Measurements from ENCODE around the gene RPP14. TPM values are rescaled to one million over a fixed set of nuclear protein-coding genes. Genes with fewer than 3 reads are reported as not detected.
"Not testable (repeated sequence)": the region's sequence is repeated elsewhere in the genome, so short reads cannot be mapped to it uniquely, and the experiment has no call there.

Gene RPP14
- total RNA-seq, 2 experiments from 2014 or later, result 12.1 to 14.4 TPM

DNA sequence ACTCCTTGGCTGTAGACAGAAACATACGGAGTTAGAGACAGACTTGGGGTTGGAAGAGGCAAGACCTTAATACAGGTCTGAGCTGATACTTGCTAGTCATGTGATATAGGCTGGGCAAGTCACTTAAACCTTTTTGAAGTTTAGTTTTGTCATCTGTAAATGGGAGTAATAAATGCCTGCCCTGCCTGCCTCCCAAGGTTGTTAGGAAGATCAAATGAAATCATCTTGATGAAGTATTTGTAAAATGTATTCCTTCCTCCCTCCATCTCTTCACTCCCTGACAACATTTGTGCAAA, 29.6 kb downstream of the RPP14 start:
- Mint-ChIP-seq H3K27ac (peak overlapping the region; percentile 91), H3K36me3 (ENCODE audit: low read depth) (peaks cover 19% of the 10 kb centered on the region), H3K9me3 (no peaks in the 10 kb centered on the region), H3K4me3 (peak overlapping the region; percentile 62), H3K27me3 (ENCODE audit: low read depth) (no peaks in the 10 kb centered on the region), H3K4me1 (ENCODE audit: low read depth) (peaks cover 28% of the 10 kb centered on the region)
- intact Hi-C loops (cut with micrococcal nuclease), result loop anchor here (1.0 to 2.0 kb wide), 3 partner anchors 11 to 97 kb away; partner anchors contain the start of gene PDHB
- DNase-seq, result no peak
- CTCF ChIA-PET, result interaction anchor here (0.5 to 4.8 kb wide), 7 partner anchors 11 to 1739 kb away, joined by 3 to 22 read pairs (median 4); partner anchors contain the start of genes HTD2, KCTD6 and RPP14

GRCh38 chr3:58336135-58336882, 30.3 kb downstream of the RPP14 start:
- H3K36me3 Mint-ChIP-seq (ENCODE audit: low read depth), result peaks cover 23% of the 10 kb centered on the region
- CTCF ChIA-PET, result interaction anchor here (0.5 to 4.8 kb wide), 10 partner anchors 11 to 1738 kb away, joined by 3 to 22 read pairs (median 4); partner anchors contain the start of genes HTD2, KCTD6 and RPP14
- intact Hi-C loops (cut with micrococcal nuclease), result no loop called here
- no peaks in the 10 kb centered on the region for H3K27me3 Mint-ChIP-seq (ENCODE audit: low read depth)
- DNase-seq, result no peak
- H3K4me3 Mint-ChIP-seq, result no peak overlapping the region
- peaks cover 28% of the 10 kb centered on the region for H3K4me1 Mint-ChIP-seq (ENCODE audit: low read depth)
- no peaks in the 10 kb centered on the region for H3K9me3 Mint-ChIP-seq
- H3K27ac Mint-ChIP-seq, result no peak overlapping the region

- intact Hi-C loops (cut with micrococcal nuclease), result no loop called here
- H3K4me3 Mint-ChIP-seq, result no peak overlapping the region
- H3K27ac Mint-ChIP-seq, result no peak overlapping the region
- H3K9me3 Mint-ChIP-seq, result no peaks in the 10 kb centered on the region
- CTCF ChIA-PET, result interaction anchor here (0.7 to 2.5 kb wide), 6 partner anchors 10 to 220 kb away, joined by 3 to 19 read pairs (median 4); no protein-coding TSS in a partner anchor
- H3K4me1 Mint-ChIP-seq (ENCODE audit: low read depth), result peaks cover 28% of the 10 kb centered on the region
- DNase-seq, result no peak
- H3K27me3 Mint-ChIP-seq (ENCODE audit: low read depth), result no peaks in the 10 kb centered on the region
- peaks cover 23% of the 10 kb centered on the region for H3K36me3 Mint-ChIP-seq (ENCODE audit: low read depth)
Observed at GRCh38 chr3:58337190-58337589, 31.1 kb downstream of the RPP14 start.

DNA sequence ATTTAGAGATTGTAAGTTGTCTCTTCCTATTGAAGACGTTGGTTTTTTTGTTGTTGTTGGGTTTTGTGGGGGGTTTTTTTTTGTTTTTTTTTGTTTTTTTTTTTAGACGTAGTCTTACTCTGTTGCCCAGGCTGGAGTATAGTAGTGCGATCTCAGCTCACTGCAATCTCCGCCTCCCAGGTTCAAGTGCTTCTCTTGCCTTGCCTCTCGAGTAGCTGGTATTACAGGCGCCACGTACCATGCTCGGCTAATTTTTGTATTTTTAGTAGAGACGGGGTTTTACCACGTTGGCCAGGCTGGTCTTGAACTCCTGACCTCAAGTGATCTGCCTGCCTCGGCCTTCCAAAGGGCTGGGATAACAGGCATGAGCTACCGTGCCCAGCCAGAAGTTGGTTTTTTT, 33.1 kb downstream of the RPP14 start:
- H3K27ac Mint-ChIP-seq; DNase-seq; H3K4me3 Mint-ChIP-seq; H3K27me3 Mint-ChIP-seq (ENCODE audit: low read depth); H3K9me3 Mint-ChIP-seq; intact Hi-C loops (cut with micrococcal nuclease): not testable (repeated sequence)
- Mint-ChIP-seq H3K36me3 (ENCODE audit: low read depth) (peaks cover 23% of the 10 kb centered on the region), H3K4me1 (ENCODE audit: low read depth) (peaks cover 21% of the 10 kb centered on the region)
- CTCF ChIA-PET, result interaction anchor here (1.7 kb wide), 1 partner anchor 10 kb away, joined by 4 read pairs; no protein-coding TSS in a partner anchor

DNA sequence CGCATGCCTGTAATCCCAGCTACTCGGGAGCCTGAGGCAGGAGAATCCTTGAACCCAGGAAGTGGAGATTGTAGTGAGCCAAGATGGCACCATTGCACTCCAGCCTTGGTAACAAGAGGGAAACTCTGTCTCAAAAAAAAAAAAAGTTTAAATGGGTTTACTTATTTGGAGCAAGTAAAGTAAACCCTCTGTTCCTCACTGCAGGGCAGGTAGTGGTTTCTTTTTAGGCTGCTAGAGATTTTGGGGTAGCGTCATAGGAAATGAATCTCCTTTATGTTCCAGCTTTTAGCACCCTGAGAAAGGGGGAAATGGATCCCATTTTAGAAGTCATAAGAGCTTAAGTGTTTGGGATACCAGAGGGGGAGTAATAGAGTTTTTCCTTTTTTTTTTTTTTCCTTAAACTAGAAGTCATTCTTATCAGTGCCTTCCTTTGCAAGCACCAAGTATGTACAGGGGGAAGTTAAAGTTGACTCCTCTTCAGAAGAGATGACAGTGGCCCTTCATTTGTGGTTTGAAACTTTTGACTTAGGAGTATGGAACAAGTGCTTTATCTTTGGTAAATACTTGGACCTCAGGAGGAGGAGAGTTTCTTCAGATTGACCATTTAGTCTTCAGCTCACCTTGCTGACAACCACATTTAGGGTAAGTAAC, 34.7 kb downstream of the RPP14 start:
- Mint-ChIP-seq H3K36me3 (ENCODE audit: low read depth) (peaks cover 20% of the 10 kb centered on the region), H3K4me1 (ENCODE audit: low read depth) (peaks cover 9% of the 10 kb centered on the region), H3K27ac (no peak overlapping the region), H3K9me3 (no peaks in the 10 kb centered on the region), H3K27me3 (ENCODE audit: low read depth) (no peaks in the 10 kb centered on the region), H3K4me3 (no peak overlapping the region)
- CTCF ChIA-PET, result interaction anchor here (0.7 kb wide), 1 partner anchor 23 kb away, joined by 6 read pairs; no protein-coding TSS in a partner anchor
- DNase-seq, result no peak
- intact Hi-C loops (cut with micrococcal nuclease), result no loop called here

DNA sequence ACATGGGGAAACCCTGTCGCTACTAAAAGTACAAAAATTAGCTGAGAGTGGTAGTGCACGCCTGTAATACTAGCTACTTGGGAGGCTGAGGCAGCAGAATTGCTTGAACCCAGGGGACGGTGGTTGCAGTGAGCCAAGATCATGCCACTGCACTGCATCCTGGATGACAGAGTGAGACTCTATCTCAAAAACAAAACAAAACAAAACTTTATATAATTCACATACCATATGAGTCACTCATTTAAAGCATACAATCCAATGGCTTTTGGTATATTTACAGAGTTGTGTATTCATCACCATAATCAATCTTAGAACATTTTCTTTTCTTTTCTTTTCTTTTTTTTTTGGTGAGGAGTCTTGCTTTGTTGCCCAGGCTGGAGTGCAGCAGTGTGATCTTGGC, 35.3 kb downstream of the RPP14 start:
- intact Hi-C loops (cut with micrococcal nuclease), result no loop called here
- no peak overlapping the region for H3K27ac Mint-ChIP-seq
- H3K4me3 Mint-ChIP-seq, result no peak overlapping the region
- H3K36me3 Mint-ChIP-seq (ENCODE audit: low read depth), result peaks cover 15% of the 10 kb centered on the region
- CTCF ChIA-PET, result no interaction called here
- peaks cover 10% of the 10 kb centered on the region for H3K4me1 Mint-ChIP-seq (ENCODE audit: low read depth)
- no peak for DNase-seq
- H3K27me3 Mint-ChIP-seq (ENCODE audit: low read depth), result no peaks in the 10 kb centered on the region
- no peaks in the 10 kb centered on the region for H3K9me3 Mint-ChIP-seq

DNA sequence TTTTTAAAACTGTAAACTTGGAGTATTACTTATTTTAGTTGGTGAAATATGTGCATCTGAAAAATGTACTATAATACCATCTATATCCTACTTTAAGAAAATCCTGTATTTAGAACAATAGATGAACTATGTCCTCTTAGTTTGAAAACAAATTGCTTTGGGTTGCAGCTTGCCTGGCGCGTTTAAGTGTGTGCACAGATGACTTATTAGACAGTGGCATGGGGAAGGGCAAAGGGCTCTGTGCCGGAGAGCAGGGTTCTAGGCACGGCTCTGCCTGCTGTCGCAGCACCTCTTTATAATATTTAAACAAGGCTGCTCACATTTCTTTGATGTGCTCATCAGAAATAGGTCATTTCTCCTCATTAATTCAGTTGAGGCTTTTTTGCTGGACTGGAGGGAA, 36.6 kb downstream of the RPP14 start:
- CTCF ChIA-PET, result no interaction called here
- intact Hi-C loops (cut with micrococcal nuclease), result no loop called here
- DNase-seq, result no peak
- H3K9me3 Mint-ChIP-seq, result no peaks in the 10 kb centered on the region
- H3K4me3 Mint-ChIP-seq, result no peak overlapping the region
- peaks cover 11% of the 10 kb centered on the region for H3K4me1 Mint-ChIP-seq (ENCODE audit: low read depth)
- H3K27me3 Mint-ChIP-seq (ENCODE audit: low read depth), result no peaks in the 10 kb centered on the region
- no peak overlapping the region for H3K27ac Mint-ChIP-seq
- H3K36me3 Mint-ChIP-seq (ENCODE audit: low read depth), result peaks cover 12% of the 10 kb centered on the region

DNA sequence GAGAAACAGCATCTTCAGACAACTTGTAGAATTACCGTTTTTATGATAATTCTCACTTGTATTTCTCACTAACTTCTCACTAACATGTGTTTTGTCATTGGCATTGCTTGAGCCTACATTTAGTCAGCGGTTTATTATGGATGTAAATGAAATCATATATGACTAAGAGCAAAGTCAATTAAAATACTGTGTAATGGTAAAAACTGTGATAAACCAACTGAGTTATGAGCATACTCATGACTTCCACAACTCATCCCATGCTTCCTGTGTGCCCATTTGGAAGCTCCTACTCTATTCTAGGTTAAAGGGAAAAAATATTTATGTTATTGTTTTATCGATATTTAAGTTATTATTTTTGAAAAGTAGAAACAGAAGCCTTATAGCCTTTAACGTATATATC, 39.4 kb downstream of the RPP14 start:
- no peaks in the 10 kb centered on the region for H3K9me3 Mint-ChIP-seq
- no peaks in the 10 kb centered on the region for H3K27me3 Mint-ChIP-seq (ENCODE audit: low read depth)
- peaks cover 8% of the 10 kb centered on the region for H3K36me3 Mint-ChIP-seq (ENCODE audit: low read depth)
- peaks cover 24% of the 10 kb centered on the region for H3K4me1 Mint-ChIP-seq (ENCODE audit: low read depth)
- CTCF ChIA-PET, result interaction anchor here (2.5 kb wide), 1 partner anchor 24 kb away, joined by 6 read pairs; no protein-coding TSS in a partner anchor
- H3K4me3 Mint-ChIP-seq, result no peak overlapping the region
- H3K27ac Mint-ChIP-seq, result no peak overlapping the region
- DNase-seq, result no peak
- intact Hi-C loops (cut with micrococcal nuclease), result no loop called here

DNA sequence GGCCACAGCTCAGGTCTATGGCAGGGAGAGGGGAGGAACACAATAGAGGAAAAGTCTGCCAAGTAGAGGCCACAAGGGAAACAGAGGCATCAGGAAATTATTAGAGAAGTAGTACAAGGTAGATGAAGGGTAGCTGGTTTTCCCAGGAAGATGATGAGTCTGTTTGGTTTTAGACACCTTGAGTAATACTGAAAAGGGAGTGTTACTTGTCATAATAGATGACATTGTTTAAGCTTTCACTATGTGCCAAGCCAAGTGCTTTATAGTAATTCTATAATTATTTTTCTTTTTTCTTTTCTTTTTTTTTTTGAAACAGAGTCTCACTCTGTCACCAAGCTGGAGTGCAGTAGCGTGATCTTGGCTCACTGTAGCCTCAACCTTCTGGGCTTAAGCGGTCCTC, 40.3 kb downstream of the RPP14 start:
- DNase-seq, result no peak
- intact Hi-C loops (cut with micrococcal nuclease), result loop anchor here (1.0 to 2.0 kb wide), 2 partner anchors 8 to 14 kb away; partner anchors contain the start of gene PXK
- H3K4me3 Mint-ChIP-seq, result no peak overlapping the region
- H3K27ac Mint-ChIP-seq, result peak overlapping the region; percentile 3
- CTCF ChIA-PET, result interaction anchor here (2.5 kb wide), 1 partner anchor 24 kb away, joined by 6 read pairs; no protein-coding TSS in a partner anchor
- H3K4me1 Mint-ChIP-seq (ENCODE audit: low read depth), result peaks cover 28% of the 10 kb centered on the region
- H3K9me3 Mint-ChIP-seq, result no peaks in the 10 kb centered on the region
- no peaks in the 10 kb centered on the region for H3K27me3 Mint-ChIP-seq (ENCODE audit: low read depth)
- H3K36me3 Mint-ChIP-seq (ENCODE audit: low read depth), result peaks cover 9% of the 10 kb centered on the region

DNA sequence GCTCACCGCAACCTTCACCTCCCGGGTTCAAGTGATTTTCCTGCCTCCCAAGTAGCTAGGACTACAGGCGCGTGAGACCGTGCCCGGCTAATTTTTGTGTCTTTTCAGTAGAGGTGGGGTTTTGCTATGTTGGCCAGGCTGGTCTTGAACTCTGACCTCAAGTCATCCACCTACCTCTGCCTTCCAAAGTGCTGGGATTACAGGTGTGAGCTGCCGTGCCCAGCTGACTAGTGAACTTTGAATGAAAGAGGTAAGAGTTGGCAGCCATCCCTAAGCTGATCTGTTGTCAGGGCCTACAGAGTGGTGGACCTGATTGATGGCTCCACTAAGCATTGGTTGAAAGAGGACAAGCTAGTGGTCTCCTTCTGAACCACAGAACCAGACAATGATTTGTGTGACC, 41.9 kb downstream of the RPP14 start:
- H3K36me3 Mint-ChIP-seq (ENCODE audit: low read depth), result peaks cover 9% of the 10 kb centered on the region
- peaks cover 34% of the 10 kb centered on the region for H3K4me1 Mint-ChIP-seq (ENCODE audit: low read depth)
- intact Hi-C loops (cut with micrococcal nuclease), result loop anchor here (2.0 kb wide), 1 partner anchor 15 kb away; the partner anchor contains the start of gene PXK
- CTCF ChIA-PET, result interaction anchor here (0.6 to 2.5 kb wide), 3 partner anchors 11 to 382 kb away, joined by 4 to 6 read pairs (median 6); no protein-coding TSS in a partner anchor
- H3K27ac Mint-ChIP-seq, result no peak overlapping the region
- H3K27me3 Mint-ChIP-seq (ENCODE audit: low read depth), result no peaks in the 10 kb centered on the region
- no peak for DNase-seq
- no peaks in the 10 kb centered on the region for H3K9me3 Mint-ChIP-seq
- no peak overlapping the region for H3K4me3 Mint-ChIP-seq

DNA sequence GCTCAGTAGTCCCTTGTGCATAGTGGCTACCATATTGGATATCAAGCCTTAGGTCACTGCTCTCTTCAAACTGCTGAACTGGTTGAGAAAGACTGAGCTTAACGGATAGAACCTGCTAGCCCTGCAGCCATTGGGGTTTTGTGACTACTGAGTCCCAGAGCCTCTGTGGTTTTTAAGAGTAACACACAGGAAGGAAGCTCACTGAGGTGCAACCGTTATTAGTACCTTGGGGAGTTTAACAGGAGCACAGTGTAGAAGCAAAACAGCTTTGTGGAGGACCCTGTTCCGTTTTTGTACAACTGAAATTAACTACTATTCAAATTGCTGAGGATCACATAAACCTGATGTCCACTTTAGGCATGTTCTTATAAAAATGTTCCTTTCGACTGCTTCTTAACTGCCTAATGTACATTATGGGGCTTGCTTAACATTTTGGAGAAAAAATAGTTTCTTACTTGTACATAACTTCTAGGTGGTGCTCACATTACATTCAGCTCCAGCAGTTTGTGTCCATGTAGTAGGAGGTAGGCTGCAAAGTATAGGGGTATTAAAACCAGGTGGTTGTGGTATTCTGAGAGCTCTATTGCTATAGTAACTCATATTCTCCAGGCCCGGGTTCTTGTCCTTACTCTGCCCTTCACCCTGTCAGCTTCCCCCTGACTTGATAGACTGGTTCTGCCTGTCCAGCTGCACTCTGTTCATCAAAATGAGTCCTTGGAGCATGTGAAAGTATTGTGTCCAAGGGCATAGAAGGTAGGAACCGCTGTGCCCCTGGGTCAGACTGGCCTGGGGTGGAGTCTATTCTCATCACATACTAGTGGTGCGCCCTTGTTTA, 44.0 kb downstream of the RPP14 start:
- Mint-ChIP-seq H3K4me1 (ENCODE audit: low read depth) (peaks cover 43% of the 10 kb centered on the region), H3K4me3 (no peak overlapping the region), H3K36me3 (ENCODE audit: low read depth) (peaks cover 9% of the 10 kb centered on the region), H3K9me3 (no peaks in the 10 kb centered on the region), H3K27ac (no peak overlapping the region), H3K27me3 (ENCODE audit: low read depth) (no peaks in the 10 kb centered on the region)
- intact Hi-C loops (cut with micrococcal nuclease), result no loop called here
- DNase-seq, result no peak
- CTCF ChIA-PET, result interaction anchor here (0.6 to 1.6 kb wide), 5 partner anchors 12 to 181 kb away, joined by 3 to 4 read pairs (median 4); no protein-coding TSS in a partner anchor

DNA sequence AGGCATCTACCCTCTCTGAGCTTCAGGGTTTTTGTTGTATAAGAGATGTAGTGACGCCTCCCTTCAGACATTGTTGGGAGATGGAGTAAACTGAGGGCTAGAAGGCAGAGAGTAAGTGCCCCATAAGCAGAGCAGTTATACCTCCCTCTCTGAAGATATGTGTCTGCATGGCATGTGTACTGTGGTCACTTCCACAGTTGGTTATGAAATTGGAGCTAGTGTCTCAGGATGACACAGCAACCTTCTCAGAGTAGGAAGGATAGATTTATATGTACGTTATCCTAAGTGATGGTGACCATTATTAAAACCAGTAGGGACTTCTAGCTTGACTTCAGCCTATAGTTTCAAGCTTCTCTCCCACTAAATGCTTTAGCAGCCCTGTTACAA, 44.6 kb downstream of the RPP14 start:
- DNase-seq, result no peak
- peaks cover 10% of the 10 kb centered on the region for H3K36me3 Mint-ChIP-seq (ENCODE audit: low read depth)
- CTCF ChIA-PET, result interaction anchor here (0.7 to 1.6 kb wide), 3 partner anchors 16 to 180 kb away, joined by 4 read pairs; no protein-coding TSS in a partner anchor
- H3K27me3 Mint-ChIP-seq (ENCODE audit: low read depth), result no peaks in the 10 kb centered on the region
- H3K4me3 Mint-ChIP-seq, result no peak overlapping the region
- no peak overlapping the region for H3K27ac Mint-ChIP-seq
- peaks cover 46% of the 10 kb centered on the region for H3K4me1 Mint-ChIP-seq (ENCODE audit: low read depth)
- intact Hi-C loops (cut with micrococcal nuclease), result no loop called here
- no peaks in the 10 kb centered on the region for H3K9me3 Mint-ChIP-seq
